GM19463 (cell line): ENCODE data around the gene PMAIP1.
A peak's percentile ranks its signal among the peaks of the same experiment; 100 is the strongest.
"Not testable (repeated sequence)": the region's sequence is repeated elsewhere in the genome, so short reads cannot be mapped to it uniquely, and the experiment has no call there.

ENCODE experiments used
- ATAC-seq: cut with Tn5 transposase; IDR thresholded peaks from one replicate; pipeline ENCODE4 v1.9.1; 2021; ENCODE audit warnings: mild to moderate bottlenecking, moderate library complexity; ENCODE audit not compliant: unreplicated experiment

Gene PMAIP1

GRCh38 chr18:59884351-59884750, 15.4 kb upstream of the PMAIP1 start:
- ATAC-seq = no peak

- peak; percentile 74 for ATAC-seq
Measured at GRCh38 chr18:59885579-59886163, 14.1 kb upstream of the PMAIP1 start.

DNA sequence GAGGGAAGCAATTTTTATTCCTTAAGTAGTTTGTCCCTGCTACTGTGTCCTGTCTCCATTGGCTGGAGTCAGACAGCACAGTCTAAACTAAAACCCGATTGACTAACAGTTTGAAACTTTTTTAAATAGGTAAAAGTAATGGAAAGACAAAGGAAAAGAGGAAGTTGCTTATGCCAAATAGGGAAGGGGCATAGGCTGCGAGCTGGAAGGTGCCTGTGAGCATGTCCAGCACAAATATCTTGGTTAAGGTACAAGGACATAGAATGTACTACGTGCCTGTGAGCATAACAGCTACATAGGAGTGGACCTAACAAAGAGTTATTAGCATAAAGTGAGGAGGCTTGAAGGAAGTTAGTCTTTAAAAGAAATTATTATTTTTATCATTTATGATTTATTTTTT, 13.4 kb upstream of the PMAIP1 start:
- not testable (repeated sequence) for ATAC-seq

DNA sequence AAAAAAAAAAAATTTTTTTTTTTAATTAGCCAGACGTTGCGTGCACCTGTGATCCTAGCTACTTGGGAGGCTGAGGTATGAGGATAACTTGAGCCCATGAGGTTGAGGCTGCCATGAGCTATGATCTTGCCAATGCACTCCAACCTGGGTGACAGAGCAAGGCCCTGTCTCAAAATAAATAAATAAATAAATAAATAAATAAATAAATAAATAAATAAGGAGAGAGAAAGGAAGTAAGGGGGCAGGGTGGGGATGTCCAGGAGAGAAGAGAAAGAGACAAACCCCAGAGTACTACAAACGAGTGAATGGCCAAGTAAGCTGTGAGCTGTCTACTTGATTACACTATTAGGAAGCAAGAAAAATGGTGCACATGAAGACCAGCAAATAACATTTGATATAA, 7.7 kb upstream of the PMAIP1 start:
- no peak for ATAC-seq

DNA sequence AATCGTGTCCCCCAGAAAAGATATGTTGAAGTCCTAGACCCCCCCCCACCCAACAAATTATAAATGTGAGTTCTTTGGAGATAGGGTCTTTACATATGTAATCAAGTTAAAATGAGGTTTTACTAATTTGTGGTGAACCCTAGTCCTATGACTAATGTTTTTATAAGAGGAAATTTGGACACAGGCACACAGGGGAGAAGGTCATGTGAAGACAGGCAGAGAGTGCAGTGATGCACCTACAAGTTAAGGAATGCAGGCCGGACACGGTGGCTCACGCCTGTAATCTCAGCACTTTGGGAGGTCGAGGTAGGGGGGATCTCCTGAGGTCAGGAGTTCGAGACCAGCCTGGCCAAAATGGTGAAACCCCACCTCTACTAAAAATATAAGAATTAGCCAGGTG, 5.8 kb upstream of the PMAIP1 start:
- ATAC-seq = no peak

DNA sequence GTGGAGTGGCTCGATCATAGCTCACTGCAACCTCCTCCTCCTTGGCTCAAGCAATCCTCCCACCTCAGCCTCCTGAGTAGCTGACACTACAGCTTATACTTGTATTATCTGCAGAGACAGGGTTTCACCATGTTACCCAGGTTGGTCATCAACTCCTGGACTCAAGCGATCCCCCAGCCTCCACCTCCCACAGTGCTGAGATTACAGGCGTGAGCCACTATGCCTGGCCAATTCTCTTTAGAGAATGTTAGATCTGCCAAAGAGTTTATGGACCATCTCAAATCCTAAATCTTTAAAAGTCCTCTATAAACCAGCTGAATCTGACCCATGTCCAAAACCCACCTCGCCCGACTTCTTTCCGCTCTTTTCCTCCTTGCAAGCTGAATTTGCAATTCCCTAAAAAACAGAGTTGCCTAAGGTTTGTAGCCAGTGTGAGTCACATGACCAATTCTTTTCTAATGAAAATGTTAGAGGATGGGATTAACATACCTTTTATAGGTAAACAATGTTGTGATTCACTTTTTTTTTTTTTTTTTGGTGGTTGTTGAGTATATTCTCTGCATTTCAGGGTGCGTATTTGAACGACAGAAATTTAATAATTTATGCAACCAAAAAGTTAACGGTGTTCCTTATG, 2.4 kb upstream of the PMAIP1 start:
- ATAC-seq = no peak

GRCh38 chr18:59898093-59898492, 1.7 kb upstream of the PMAIP1 start:
- no peak for ATAC-seq

GRCh38 chr18:59898609-59899297, 1.0 kb upstream of the PMAIP1 start:
- peak; percentile 14 for ATAC-seq

DNA sequence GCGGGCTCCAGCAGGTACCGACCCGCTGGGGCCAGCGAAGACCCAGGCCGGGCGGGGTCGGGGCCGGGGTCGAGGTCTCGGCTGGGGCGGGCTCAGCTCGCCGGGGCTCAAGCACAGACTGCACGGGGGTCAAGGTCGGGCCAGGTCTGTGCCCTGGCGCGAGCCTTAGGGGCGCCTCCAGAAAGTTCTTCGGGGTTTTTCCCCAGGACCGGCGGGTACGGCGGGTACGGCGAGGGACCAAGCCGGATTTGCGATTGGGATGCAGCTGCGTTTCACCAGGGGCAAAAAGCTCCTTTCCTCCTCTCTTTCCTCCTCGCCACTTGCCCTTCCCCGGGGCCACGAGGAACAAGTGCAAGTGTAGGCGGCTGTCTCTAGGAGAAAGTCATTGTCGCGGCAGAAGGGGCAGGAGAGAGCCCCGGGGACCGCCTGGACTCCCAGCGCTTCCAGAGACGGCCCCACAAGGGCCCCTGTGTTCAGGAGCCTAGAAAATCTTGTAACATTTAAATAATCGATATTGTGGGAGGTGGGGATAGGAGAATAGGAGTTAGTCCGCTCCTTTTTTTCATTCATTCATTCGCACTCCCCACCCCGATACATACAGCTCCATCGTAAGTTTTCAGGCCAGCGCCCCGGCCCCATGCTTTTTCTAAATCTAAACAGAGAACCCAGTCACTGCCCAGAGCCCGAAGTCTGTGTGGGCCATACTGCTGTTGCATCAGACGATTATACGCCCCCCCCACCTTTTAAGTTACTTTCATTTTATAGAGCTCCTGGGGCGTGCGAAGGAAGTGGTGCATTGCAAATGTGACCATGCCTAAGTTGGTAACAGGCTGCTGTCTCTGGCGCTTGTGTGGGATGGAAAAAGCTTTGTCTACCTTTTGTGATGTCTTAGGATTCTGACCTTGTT, 679 bp downstream of the PMAIP1 start:
- ATAC-seq = peak; percentile 25

- no peak for ATAC-seq
Measured at GRCh38 chr18:59902131-59902992, 2.6 kb downstream of the PMAIP1 start.

- no peak for ATAC-seq
Measured at GRCh38 chr18:59902993-59903610, 3.3 kb downstream of the PMAIP1 start.

GRCh38 chr18:59904011-59904601, 4.3 kb downstream of the PMAIP1 start:
- no peak for ATAC-seq

DNA sequence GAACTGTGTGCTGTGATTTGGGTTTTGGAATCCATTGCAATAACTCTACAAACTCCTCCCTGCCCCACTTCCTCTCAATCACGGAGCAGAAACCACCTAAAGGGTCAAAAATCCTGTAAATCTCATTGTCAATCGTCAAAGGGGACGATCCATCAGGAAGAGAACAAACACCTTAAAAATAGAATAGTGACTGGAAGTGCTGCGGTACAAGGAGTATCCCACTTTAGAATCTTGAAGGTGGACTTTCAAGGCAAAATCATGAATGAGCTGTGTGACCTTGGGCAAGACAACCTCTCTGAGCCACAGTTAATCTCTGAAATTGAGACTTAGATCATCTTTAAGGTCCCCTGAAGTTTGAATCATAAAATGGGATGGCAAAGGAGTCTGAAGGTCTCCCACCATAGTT, 5.9 kb downstream of the PMAIP1 start:
- no peak for ATAC-seq

- ATAC-seq = no peak
Measured at GRCh38 chr18:59906203-59906602, 6.4 kb downstream of the PMAIP1 start.

GRCh38 chr18:59907172-59907571, 7.4 kb downstream of the PMAIP1 start:
- ATAC-seq = no peak

DNA sequence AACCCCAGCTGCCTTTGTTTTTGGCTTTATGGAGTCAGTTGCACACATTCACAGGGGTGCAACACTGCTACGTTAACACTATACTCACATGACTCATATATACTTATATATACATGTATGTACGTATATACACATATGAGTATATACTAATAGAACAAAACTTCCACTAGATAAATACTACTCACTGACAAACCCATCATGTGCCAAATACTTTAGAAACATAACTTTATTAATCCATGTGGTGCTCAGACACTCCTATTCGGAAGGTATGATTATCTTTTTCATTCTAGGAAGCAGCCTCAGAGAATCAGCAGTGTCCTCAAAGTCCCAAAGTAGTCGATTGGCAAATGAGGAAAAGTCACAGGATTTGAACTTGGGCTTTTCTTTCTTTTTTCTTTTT, 7.9 kb downstream of the PMAIP1 start:
- ATAC-seq = no peak

GRCh38 chr18:59908799-59909198, 9.0 kb downstream of the PMAIP1 start:
- ATAC-seq = no peak

DNA sequence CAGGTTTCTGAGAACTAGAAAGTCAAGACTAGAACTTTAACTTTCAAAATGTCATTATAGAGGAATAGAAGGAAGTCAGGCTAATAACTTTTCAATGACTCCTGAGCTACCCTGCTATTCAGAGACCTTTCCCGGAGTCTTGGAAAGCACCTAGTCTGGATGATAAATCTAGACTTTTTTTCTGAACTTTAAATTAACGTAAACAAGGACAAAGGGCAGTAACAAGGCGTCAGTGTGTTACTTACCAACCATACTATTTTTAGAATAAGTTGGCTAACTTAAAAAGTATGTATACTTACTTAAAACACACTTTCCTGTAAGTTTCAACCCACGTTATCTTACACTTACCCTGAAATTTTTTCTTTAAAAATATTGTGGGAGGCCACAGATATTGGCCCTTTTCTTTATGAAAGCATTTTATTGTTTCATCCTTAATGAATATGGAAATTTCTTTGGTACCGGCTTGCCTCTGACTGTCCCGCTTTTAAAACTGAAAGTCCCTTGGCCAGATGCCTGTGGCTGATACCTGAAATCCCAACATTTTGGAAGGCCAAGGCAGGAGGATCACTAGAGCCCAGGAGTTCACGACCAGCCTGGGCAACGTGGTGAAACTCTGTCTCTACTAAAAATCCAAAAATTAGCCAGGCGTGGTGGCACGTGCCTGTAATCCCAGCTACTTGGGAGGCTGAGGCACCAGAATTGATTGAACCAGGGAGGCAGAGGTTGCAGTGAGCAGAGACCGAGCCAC, 9.7 kb downstream of the PMAIP1 start:
- no peak for ATAC-seq

DNA sequence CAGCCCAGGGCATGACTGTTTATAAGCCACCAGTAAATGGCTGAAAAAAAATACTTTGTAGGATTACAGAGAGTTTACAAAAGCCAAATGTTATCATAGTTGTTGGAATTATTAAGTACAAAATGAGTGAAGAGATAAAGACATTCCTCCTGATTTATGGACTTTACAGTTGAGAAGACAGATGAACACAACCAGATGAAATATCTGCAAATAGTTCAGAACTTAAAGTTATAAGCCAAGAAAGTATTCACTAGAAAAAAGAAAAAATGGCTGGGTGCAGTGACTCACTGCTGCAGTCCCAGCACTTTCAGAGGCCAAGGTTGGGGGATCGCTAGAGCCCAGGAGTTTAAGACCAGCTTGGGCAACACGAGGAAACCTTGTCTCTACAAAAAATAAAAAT, 11.2 kb downstream of the PMAIP1 start:
- no peak for ATAC-seq
